ENCODE data around the gene SPEM1.

SPEM1 gene

GRCh38 chr17:7423679-7424078, 3.6 kb downstream of the SPEM1 start:
- no peak for DNase-seq

DNA sequence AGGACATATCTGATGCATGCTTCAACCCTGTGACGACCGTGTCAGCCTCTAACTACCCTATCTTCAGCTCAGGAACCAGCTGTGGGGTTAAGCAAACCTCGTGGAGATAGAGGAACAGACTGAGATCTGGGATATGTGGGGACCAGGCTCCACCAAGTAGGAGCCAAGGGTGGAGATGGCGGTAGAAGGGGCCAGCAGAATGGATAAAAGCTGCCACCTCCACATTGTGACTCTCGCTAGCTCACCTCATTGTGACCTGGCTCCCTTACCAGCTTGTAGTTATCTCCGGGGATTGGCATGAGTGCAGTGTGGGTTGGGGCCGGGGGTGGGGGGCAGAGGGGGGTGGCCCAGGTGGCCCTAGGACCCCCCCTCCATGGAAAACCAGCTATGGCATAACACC, 5.2 kb downstream of the SPEM1 start, which contains the start of gene SPEM2:
Gene SPEM2 (plus strand): TSS at position 301 of the 400 bp plus-strand sequence. CDS start 73 bp downstream, at position 374.
- no peak for DNase-seq

- no peak for DNase-seq
Observed at GRCh38 chr17:7425756-7426155, 5.6 kb downstream of the SPEM1 start.

DNA sequence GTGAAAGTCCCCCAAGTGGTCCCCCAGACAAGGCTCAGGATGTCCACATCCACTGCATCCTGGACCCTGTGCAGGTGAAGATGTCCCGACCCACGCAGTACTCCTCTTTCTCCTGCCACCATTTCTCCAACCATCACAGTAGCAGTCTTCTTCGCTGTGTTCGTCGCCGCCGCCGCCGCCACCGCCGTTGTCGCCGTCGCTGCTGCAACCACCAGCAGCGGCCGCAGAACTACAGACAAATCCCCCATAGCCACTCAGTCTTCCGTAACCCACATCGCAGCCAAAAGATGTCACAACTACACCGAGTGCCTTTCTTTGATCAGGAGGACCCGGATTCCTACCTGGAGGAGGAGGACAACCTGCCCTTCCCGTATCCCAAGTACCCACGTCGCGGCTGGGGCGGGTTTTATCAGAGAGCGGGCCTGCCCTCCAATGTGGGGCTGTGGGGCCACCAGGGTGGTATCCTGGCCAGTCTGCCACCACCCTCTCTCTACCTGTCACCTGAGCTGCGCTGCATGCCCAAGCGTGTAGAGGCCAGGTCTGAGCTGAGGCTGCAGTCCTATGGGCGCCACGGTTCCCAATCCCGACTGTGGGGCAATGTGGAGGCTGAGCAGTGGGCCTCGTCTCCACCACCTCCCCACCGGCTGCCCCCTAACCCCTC, 6.2 kb downstream of the SPEM1 start:
- no peak for DNase-seq

DNA sequence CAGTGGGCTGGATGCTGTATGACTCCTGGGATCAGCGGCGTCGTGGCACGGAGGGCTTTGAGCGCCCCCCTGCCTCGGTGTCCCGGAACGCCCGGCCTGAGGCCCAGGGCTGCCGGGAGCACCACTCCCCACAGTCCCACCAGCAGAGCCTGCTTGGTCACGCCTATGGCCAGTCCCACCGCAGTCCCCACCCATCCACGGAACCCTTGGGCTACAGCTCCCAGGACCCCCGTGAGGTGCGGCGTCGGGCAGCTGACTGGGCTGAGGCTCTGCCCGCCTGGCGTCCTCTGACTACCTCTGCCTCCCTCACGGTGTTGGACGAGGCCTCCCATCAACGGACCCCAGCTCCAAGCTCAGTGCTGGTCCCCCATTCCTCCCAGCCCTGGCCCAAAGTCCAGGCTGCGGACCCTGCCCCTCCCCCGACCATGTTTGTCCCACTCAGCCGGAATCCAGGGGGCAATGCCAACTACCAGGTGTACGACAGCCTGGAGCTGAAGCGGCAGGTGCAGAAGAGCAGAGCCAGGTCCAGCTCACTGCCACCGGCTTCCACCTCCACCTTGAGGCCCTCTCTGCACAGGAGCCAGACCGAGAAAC, 6.9 kb downstream of the SPEM1 start:
- no peak for DNase-seq

GRCh38 chr17:7427549-7427948, 7.4 kb downstream of the SPEM1 start:
- no peak for DNase-seq

DNA sequence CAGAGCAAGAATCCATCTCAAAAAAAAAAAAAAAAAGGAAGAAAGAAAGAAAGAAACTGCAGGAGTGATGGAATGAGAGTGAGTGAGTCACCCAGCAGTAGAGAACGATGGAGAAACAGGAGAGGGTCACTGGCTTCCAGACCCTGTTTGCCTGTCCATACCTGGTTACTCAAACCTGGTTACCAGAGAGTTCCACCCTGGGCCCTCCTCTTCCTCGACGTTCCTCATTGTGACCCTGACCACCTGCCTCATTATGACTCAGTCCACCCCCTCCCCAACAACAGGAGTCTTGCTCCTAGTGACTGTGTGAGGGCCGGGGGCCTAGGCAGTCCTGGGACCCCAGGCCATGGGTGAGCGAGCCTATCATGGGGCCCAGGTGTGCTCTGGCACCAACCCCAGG, 8.4 kb downstream of the SPEM1 start, which contains the start of gene SPEM3:
Gene SPEM3 (plus strand): TSS at position 301 of the 400 bp plus-strand sequence. CDS start 46 bp downstream, at position 347.
- no peak for DNase-seq

DNA sequence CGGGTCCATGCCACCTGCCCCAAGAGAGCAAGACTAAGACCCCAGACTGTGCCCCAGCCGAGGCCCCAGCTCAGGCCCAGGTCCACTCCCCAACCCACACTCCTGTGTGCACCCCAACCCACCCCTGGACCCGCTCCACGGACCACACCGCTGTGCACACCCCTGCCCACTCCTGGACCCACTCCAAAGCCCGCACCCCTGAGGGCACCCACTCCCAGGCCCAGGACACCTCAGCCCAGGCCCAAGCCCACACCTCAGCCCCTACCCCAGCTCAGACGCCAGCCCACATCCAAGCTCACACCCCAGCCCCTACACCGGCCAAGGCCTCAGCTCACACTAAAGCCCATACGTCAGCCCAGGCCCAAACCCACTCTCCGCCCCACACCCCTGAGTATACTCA, 9.6 kb downstream of the SPEM1 start:
- DNase-seq = no peak

DNA sequence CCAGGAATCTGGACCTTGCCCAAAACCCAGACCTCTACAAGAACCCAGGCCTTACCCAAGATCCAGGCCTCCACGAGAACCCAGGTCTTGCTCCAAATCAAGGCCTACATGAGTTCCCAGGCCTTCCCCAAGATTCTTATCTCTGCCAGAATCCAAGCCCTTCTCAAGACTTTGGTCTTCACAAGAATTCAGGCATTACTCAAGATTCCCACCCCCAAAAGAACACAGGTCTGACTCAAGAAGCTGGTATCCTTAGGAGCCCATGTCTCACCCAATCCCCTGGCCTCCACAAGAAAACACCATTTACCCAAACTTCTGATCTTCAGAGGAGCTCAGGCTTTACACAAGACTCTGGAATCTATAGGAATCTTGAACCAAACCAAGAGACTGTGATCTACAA, 11.1 kb downstream of the SPEM1 start:
- no peak for DNase-seq

GRCh38 chr17:7432296-7432695, 12.2 kb downstream of the SPEM1 start:
- no peak for DNase-seq

GRCh38 chr17:7435676-7436555, 15.8 kb downstream of the SPEM1 start:
- DNase-seq = no peak

DNA sequence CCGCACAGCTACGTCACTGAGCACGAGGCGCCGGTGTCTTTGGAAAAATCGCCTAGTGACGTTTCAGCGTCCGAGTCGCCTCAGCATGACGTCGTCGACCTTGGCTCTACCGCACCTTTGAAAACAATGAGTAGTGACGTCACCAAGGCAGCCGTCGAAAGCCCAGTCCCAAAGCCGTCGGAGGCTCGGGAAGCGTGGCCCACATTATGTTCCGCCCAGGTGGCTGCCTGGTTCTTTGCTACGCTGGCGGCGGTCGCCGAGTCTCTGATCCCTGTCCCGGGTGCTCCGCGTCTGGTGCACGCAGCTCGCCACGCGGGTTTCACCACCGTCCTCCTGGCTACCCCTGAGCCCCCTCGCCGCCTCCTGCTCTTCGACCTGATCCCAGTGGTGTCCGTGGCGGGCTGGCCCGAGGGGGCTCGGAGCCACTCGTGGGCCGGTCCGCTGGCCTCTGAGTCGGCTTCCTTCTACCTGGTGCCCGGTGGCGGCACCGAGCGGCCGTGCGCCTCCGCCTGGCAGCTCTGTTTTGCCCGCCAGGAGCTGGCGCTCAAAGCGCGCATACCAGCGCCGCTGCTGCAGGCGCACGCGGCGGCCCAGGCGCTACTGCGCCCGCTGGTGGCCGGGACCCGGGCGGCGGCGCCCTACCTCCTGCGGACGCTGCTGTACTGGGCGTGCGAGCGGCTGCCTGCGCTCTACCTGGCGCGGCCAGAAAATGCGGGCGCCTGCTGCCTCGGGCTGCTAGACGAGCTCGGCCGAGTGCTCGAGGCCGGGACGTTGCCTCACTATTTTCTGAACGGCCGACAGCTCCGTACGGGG, 16.6 kb downstream of the SPEM1 start:
- DNase-seq = no peak

DNA sequence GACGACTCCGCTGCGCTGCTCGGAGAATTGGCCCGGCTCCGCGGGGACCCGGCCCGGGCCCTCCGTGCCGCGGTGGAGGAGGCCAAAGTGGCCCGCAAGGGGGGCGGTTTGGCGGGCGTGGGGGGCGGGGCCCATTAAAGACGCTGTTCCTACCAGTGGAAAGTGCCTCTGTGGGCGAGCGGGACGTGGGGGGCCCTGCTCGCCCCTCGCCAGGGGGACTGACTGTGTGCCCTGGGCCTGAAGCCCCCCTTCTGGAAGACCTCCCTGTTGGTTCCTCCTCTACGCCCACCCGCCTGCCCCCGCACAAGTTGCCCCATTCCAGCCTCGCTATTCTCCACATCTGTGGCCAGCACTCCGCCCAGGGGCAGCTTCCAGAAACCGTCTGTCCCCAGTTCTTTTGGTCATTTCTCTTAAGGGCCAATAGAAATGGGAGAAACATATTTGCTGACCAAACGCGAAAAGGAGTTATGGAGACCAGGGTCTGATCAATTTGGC, 17.3 kb downstream of the SPEM1 start:
- no peak for DNase-seq

DNA sequence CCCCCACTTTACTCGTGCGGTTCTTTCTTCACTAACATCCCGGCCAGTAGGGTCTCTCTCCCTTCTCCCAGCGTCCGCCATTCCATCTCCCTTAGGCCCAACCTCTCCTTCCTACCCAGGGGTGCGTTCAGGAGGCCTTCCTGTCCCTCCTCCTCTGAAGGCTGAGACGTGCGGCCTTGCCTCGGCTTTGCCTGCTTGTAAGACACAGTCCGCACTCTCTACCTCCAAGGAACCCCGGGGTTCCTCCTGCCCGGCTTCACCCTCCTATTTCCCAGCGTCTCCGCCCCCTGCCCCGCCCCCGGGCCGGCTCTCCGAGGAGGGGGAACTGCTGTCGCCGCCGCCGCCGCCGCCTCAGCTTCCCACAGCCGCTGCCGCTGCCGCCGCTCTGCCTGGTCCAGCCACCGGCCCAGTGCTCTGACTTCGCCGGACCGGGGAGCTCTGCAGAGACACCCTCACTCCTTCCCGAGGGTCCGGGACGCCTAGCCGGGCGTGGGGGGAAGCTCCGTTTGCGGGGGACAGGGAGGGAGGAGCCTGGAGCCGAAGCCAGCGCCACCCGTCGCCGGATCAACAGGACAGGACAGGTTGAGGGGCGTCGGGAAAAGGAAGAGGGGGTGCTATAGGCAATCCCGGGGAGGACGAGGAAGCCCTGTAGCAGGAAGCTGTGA, 18.0 kb downstream of the SPEM1 start:
- DNase-seq = no peak

DNA sequence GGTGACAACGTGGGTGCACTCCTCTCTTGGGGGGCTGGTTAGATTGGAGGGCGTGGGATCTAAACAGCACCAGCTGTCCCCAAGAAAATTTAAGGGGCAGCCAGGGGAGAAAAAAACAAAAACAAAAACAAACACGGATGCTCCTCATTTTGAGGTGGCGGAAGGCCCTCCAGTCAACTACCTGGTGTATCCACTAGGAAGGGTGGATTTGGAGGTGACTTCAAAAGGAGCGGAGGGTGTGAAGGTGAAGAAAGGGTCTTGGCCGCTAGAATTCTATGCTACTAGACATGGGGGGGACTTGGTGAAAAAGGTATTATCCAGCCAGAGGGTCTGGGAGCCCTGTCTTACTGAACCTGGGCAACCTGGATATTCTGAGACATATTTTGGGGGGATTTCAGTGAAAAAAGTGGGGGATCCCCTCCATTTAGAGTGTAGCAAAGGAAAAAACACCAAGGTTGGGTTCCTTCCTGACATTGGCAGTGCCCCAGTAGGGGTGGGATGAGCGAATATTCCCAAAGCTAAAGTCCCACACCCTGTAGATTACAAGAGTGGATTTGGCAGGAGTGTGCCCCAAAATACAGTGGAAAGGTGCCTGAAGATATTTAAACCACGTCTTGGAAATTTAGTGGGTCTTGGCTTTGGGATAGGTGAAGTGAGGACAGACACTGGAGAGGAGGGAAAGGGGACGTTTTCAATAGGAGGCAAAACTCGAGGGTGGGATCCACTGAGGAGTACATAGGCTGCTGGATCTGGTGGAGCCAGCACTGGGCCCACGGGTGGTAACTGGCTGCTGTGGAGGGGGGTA, 18.7 kb downstream of the SPEM1 start:
- DNase-seq = no peak

DNA sequence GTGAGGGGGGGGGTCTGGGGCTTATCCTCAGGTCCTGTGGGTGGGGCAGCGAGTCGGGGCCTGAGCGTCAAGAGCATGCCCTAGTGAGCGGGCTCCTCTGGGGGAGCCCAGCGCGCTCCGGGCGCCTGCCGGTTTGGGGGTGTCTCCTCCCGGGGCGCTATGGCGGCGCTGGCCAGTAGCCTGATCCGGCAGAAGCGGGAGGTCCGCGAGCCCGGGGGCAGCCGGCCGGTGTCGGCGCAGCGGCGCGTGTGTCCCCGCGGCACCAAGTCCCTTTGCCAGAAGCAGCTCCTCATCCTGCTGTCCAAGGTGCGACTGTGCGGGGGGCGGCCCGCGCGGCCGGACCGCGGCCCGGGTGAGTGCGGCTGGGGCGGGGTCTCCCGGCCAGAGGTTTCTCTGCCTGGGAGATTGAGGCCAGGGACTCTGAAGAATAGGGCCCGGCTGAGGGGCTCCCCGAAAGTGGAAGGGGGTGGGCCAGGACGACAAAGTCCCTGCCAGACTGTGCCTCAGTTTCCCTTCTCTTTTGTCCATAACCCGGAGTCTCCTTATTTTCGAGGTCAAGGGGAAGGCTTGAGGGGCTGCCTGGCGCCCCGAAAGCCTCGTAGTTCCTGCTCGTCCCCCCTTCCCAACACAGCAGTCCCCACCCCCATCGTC, 19.5 kb downstream of the SPEM1 start, which contains the start of gene FGF11:
Gene FGF11 (plus strand): TSS at position 51 of the 651 bp plus-strand sequence. CDS start 109 bp downstream, at position 160.
- no peak for DNase-seq

- DNase-seq = no peak
Observed at GRCh38 chr17:7440113-7440833, 20.1 kb downstream of the SPEM1 start.

DNA sequence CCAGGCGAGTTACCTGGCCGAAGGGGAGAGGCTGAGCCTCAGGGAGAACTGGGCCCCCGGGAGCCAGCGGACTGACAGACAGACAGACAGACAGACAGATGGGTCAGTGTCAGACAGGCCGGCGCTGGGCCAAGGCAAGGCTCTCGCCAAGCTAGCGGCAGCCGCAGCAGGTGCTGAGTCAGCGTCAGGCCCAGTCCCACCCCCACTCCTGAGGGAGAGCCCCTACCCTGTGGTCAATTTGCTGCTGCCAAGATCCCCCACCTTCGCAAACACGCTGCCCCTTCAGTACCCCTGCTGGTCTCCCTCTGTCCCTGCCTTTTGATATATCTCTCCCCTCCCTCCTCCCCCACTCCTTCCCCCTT, 20.7 kb downstream of the SPEM1 start:
- DNase-seq = no peak

- DNase-seq = no peak
Observed at GRCh38 chr17:7441266-7441665, 21.1 kb downstream of the SPEM1 start.

- no peak for DNase-seq
Observed at GRCh38 chr17:7442142-7442541, 22.0 kb downstream of the SPEM1 start.
